ENCODE measurements around the gene WASHC4.
"Not testable (repeated sequence)": the region's sequence is repeated elsewhere in the genome, so short reads cannot be mapped to it uniquely, and the experiment has no call there.

WASHC4 gene

DNA sequence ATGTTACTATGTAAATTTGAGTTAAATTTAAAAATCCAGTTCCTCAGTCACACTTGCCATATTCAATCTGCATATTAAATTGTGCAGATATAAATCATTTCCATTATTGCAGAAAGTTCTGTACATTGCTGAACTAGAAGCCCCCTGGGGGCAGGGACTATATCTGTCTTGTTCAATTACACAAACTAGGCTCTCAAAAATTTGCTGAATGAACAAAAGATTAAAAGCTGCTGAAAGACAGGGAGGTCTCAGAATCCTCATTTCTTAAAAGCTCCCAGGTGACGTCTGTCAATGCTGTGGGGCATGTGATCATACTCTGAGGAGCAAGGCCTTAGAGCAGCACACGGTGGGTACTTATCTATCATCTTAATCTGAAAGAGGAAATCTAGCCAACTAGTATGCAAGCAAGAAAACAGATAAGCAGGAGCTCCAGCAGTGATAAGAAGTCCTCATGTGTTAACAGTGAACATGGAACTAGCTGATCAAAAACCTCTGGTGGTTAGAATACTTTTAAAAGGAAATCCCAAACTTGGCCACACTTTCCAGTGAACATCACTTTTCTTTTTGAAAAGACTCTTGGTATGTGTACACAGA, 68.0 kb downstream of the WASHC4 start:
- ChIA-PET POLR2A (no interaction called here), CTCF (interaction anchor here (0.7 kb wide), 1 partner anchor 125 kb away, joined by 3 read pairs; no protein-coding TSS in a partner anchor)
- no peak for DNase-seq (ENCODE audit: extremely low spot score)
- TF ChIP-seq SP1 (IDR thresholded peaks at IDR 0.05) = no peak
- no peak for TF ChIP-seq CTBP1 (IDR thresholded peaks at IDR 0.05; ENCODE audit: borderline replicate concordance)
- TF ChIP-seq FOXM1 (IDR thresholded peaks at IDR 0.05; ENCODE audit: borderline replicate concordance) = no peak
- TF ChIP-seq HDGF (IDR thresholded peaks at IDR 0.05; ENCODE audit: borderline replicate concordance) = no peak
- TF ChIP-seq LEF1 (IDR thresholded peaks at IDR 0.05; ENCODE audit: borderline replicate concordance) = no peak
- no peak for TF ChIP-seq SUZ12 (IDR thresholded peaks at IDR 0.05)
- no peak for TF ChIP-seq NFRKB (IDR thresholded peaks at IDR 0.05)
- no peak for TF ChIP-seq L3MBTL2 (conservative IDR thresholded peaks at IDR 0.05)
- TF ChIP-seq TARDBP (IDR thresholded peaks at IDR 0.05) = no peak
- TF ChIP-seq ZNF384 (IDR thresholded peaks at IDR 0.05) = no peak
- no peak for TF ChIP-seq ELF4 (IDR thresholded peaks at IDR 0.05)
- no peak for TF ChIP-seq FOXK2 (IDR thresholded peaks at IDR 0.05)
- TF ChIP-seq BHLHE40 (IDR thresholded peaks at IDR 0.05; ENCODE audit: borderline replicate concordance) = no peak
- TF ChIP-seq ARNT (IDR thresholded peaks at IDR 0.05) = no peak
- no peak for TF ChIP-seq FOXA1 (IDR thresholded peaks at IDR 0.05)

DNA sequence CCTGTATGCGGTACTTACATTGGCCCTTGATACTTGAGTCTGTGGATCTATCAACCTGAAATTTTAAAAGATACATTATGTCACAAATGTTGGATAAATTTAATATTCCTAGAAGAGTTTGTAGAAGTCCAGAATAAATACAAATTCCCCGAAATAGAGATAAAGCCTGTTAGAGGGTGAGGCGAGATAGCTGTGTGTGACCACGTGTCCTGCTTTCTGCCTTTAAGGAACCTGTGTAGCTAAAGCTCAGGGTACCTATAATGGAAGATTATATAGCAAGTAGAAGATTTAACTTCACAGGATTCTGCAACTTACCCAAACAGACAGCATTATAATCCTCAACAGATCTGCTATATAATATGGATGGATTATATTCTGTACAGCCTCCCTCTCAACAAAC, 69.7 kb downstream of the WASHC4 start:
- CTCF ChIA-PET = no interaction called here
- no peak for TF ChIP-seq HDGF (IDR thresholded peaks at IDR 0.05; ENCODE audit: borderline replicate concordance)
- no peak for TF ChIP-seq TARDBP (IDR thresholded peaks at IDR 0.05)
- TF ChIP-seq ARNT (IDR thresholded peaks at IDR 0.05) = no peak
- TF ChIP-seq ZNF384 (IDR thresholded peaks at IDR 0.05) = no peak
- TF ChIP-seq NFRKB (IDR thresholded peaks at IDR 0.05) = no peak
- no peak for TF ChIP-seq FOXM1 (IDR thresholded peaks at IDR 0.05; ENCODE audit: borderline replicate concordance)
- no peak for TF ChIP-seq BHLHE40 (IDR thresholded peaks at IDR 0.05; ENCODE audit: borderline replicate concordance)
- TF ChIP-seq FOXA1 (IDR thresholded peaks at IDR 0.05) = no peak
- TF ChIP-seq L3MBTL2 (conservative IDR thresholded peaks at IDR 0.05) = no peak
- no peak for TF ChIP-seq FOXK2 (IDR thresholded peaks at IDR 0.05)
- no peak for TF ChIP-seq CTBP1 (IDR thresholded peaks at IDR 0.05; ENCODE audit: borderline replicate concordance)
- TF ChIP-seq ELF4 (IDR thresholded peaks at IDR 0.05) = no peak
- no peak for TF ChIP-seq LEF1 (IDR thresholded peaks at IDR 0.05; ENCODE audit: borderline replicate concordance)
- TF ChIP-seq, protein P1, sequence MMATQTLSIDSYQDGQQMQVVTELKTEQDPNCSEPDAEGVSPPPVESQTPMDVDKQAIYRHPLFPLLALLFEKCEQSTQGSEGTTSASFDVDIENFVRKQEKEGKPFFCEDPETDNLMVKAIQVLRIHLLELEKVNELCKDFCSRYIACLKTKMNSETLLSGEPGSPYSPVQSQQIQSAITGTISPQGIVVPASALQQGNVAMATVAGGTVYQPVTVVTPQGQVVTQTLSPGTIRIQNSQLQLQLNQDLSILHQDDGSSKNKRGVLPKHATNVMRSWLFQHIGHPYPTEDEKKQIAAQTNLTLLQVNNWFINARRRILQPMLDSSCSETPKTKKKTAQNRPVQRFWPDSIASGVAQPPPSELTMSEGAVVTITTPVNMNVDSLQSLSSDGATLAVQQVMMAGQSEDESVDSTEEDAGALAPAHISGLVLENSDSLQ (IDR thresholded peaks at IDR 0.05) = no peak
- POLR2A ChIA-PET = no interaction called here

DNA sequence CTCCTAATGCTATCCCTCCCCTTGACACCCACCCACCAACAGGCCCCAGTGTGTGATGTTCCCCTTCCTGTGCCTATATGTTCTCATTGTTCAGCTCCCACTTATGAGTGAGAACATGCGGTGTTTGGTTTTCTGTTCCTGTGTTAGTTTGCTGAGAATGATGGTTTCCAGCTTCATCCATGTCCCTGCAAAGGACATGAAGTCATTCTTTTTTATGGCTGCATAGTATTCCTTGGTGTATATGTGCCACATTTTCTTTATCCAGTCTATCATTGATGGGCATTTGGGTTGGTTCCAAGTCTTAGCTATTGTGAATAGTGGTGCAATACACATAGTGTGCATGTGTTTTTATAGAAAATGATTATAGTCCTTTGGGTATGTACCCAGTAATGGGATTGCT, 71.6 kb downstream of the WASHC4 start:
- POLR2A ChIA-PET; DNase-seq (ENCODE audit: extremely low spot score); CTCF ChIA-PET: not testable (repeated sequence)

More for the DNA sequence above, 69.7 kb downstream of the WASHC4 start:
- no peak for DNase-seq (ENCODE audit: extremely low spot score)

DNA sequence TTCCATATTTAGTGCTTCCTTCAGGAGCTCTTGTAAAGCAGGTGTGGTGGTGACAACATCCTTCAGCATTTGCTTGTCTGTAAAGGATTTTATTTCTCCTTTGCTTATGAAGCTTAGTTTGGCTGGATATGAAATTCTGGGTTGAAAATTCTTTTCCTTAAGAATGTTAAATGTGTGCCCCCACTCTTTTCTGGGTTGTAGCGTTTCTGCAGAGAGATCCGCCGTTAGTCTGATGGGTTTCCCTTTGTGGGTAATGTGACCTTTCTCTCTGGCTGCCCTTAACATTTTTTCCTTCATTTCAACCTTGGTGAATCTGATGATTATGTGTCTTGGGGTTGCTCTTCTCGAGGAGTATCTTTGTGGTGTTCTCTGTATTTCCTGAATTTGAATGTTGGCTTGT, 75.9 kb downstream of the WASHC4 start:
- POLR2A ChIA-PET; DNase-seq (ENCODE audit: extremely low spot score); CTCF ChIA-PET: not testable (repeated sequence)

DNA sequence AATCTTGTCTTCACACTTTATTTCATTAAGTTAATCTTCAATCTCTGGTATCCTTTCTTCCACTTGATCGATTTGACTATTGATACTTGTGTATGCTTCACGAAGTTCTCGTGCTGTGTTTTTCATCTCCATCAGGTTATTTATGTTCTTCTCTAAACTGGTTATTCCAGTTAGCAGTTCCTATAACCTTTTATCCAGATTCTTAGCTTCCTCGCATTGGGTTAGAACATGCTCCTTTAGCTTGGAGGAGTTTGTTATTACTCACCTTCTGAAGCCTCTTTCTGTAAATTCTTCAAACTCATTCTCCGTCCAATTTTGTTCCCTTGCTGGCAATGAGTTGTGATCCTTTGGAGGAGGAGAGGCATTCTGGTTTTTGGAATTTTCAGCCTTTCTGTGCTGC, 76.4 kb downstream of the WASHC4 start:
- CTCF ChIA-PET; DNase-seq (ENCODE audit: extremely low spot score); POLR2A ChIA-PET: not testable (repeated sequence)

DNA sequence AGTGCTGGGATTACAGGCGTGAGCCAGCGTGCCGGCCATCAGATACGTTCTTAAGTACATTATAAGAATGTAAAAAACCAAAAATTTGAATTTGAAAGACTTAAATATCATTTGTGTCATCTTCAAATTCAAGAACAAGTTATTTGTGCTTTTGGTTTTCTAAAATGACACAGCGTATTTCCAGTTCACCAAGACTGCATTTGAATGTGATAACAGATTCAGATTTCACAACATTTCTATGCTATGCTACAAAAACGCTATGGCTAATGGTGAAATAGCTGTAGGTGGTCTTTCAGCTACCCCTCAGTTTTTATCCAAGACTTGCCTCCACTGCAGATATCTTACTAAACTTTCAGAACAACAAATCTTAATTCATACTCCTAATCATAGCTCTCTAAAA, 81.8 kb downstream of the WASHC4 start:
- CTCF ChIA-PET = interaction anchor here (0.6 kb wide), 1 partner anchor 31 kb away, joined by 3 read pairs; no protein-coding TSS in a partner anchor
- POLR2A ChIA-PET = interaction anchor here (1.8 kb wide), 1 partner anchor 9 kb away, joined by 4 read pairs; no protein-coding TSS in a partner anchor
- TF ChIP-seq TARDBP (IDR thresholded peaks at IDR 0.05) (no peak), ELF4 (IDR thresholded peaks at IDR 0.05) (no peak), FOXA1 (IDR thresholded peaks at IDR 0.05) (no peak)
- DNase-seq (ENCODE audit: extremely low spot score) = no peak

DNA sequence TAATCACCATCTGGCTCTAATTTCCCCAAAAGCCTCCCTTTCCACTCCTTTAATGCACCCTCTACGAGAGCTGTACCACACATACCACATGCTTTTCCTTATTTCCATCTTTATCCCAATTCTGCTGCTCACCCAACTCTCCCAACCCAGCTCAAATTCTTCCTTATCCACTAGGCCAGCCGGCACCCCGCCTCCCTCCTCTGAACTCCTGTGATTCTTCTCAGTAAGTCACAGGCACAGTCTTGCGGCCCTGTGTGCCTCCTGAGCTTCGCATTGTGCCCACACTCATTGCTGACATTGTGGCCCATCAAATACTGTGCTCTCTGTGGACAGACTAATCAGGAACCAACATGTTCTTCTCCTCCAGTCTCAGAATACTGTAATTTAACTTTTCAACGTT, 83.0 kb downstream of the WASHC4 start:
- no peak for DNase-seq (ENCODE audit: extremely low spot score)
- TF ChIP-seq TARDBP (IDR thresholded peaks at IDR 0.05) (no peak), FOXK2 (IDR thresholded peaks at IDR 0.05) (no peak), L3MBTL2 (conservative IDR thresholded peaks at IDR 0.05) (no peak), HDGF (IDR thresholded peaks at IDR 0.05; ENCODE audit: borderline replicate concordance) (no peak), SUZ12 (IDR thresholded peaks at IDR 0.05) (no peak), ELF4 (IDR thresholded peaks at IDR 0.05) (no peak), LEF1 (IDR thresholded peaks at IDR 0.05; ENCODE audit: borderline replicate concordance) (no peak), ARNT (IDR thresholded peaks at IDR 0.05) (no peak), SP1 (IDR thresholded peaks at IDR 0.05) (no peak), FOXM1 (IDR thresholded peaks at IDR 0.05; ENCODE audit: borderline replicate concordance) (no peak), NFRKB (IDR thresholded peaks at IDR 0.05) (no peak), FOXA1 (IDR thresholded peaks at IDR 0.05) (no peak), ZNF384 (IDR thresholded peaks at IDR 0.05) (no peak), BHLHE40 (IDR thresholded peaks at IDR 0.05; ENCODE audit: borderline replicate concordance) (no peak), CTBP1 (IDR thresholded peaks at IDR 0.05; ENCODE audit: borderline replicate concordance) (no peak)
- TF ChIP-seq, protein P1 (IDR thresholded peaks at IDR 0.05) = no peak
- ChIA-PET POLR2A (interaction anchor here (1.8 kb wide), 1 partner anchor 7 kb away, joined by 4 read pairs; no protein-coding TSS in a partner anchor), CTCF (no interaction called here)

All from HEK293T (cell line).